Astrocyte of the cerebellum (primary cell): Measurements from ENCODE around the gene TRAF1.

ENCODE experiments used
- DNase-seq: peaks from one replicate; pipeline ENCODE4 v3.0.0-alpha.2; 2011; ENCODE audit warnings: low read depth
- H3K4me3 ChIP-seq: 2 replicates; pipeline ENCODE4 v1.5.1; 2011; ENCODE audit warnings: mild to moderate bottlenecking, low read depth, low read length, moderate library complexity
- CTCF ChIP-seq: IDR thresholded peaks from 2 replicates; pipeline ENCODE4 v1.5.1; 2012; ENCODE audit warnings: low read length, low read depth, moderate library complexity, mild to moderate bottlenecking; ENCODE audit errors: missing control alignments
- in situ Hi-C: cut with HindIII; loops from 2 replicates; pipeline ENCODE4 v1.10.0; 2017; ENCODE audit warnings: low sequenced_read_pairs

The TRAF1 gene

DNA sequence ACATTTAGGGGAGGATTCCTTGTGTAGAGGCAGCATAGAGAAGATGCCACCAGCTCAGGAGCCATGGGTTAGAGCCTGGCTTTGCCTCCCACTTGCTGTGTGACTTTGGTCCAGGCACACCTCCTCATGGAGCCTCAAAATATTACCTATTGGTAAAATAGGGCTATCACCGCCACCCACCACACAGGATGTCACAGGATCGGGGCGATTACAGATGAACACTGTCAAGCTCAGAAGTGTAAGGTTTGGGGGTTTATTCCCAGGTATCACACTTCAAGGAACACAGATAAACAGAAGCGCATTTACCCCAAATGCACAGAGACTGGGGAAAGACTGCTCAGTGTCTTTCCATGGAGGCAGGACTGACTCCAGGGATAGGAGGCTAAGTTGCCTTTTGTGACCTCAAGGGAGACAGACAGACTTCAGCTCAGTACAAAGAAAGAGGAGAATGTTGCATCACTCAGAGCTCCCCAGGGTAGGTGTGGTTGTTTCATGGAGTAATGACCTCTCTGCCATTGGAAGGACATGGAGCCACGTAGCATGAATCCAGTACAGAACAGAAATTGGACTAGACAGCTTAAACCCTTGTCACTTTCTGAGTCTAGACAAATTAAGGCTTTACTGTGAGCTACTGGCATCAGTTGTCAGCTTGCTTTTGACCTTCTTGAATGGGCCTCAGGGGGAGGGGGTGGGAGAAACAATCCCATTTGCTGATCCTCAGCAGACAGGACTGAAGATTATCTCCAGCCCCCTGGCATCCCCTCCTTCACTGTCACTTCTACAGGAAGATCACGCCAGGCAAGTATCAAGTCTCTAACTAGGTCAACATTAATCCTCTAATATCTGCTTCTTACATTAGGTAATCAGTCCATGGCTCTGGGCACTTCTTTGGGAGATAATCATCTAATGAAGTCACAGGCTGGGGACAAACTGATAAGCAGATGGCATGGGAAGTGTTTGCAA lies 6.5 kb downstream of the TRAF1 start:
- in situ Hi-C loops: no loop called here
- TF ChIP-seq CTCF: no peak
- no peak overlapping the region for H3K4me3 ChIP-seq
- no peak for DNase-seq

GRCh38 chr9:120918931-120919842 lies 7.4 kb downstream of the TRAF1 start:
- no peak for TF ChIP-seq CTCF
- in situ Hi-C loops: no loop called here
- no peak overlapping the region for H3K4me3 ChIP-seq
- no peak for DNase-seq

- TF ChIP-seq CTCF: no peak
- DNase-seq: no peak
- in situ Hi-C loops: no loop called here
- no peak overlapping the region for H3K4me3 ChIP-seq
Observed at GRCh38 chr9:120917929-120918762, 8.4 kb downstream of the TRAF1 start.

DNA sequence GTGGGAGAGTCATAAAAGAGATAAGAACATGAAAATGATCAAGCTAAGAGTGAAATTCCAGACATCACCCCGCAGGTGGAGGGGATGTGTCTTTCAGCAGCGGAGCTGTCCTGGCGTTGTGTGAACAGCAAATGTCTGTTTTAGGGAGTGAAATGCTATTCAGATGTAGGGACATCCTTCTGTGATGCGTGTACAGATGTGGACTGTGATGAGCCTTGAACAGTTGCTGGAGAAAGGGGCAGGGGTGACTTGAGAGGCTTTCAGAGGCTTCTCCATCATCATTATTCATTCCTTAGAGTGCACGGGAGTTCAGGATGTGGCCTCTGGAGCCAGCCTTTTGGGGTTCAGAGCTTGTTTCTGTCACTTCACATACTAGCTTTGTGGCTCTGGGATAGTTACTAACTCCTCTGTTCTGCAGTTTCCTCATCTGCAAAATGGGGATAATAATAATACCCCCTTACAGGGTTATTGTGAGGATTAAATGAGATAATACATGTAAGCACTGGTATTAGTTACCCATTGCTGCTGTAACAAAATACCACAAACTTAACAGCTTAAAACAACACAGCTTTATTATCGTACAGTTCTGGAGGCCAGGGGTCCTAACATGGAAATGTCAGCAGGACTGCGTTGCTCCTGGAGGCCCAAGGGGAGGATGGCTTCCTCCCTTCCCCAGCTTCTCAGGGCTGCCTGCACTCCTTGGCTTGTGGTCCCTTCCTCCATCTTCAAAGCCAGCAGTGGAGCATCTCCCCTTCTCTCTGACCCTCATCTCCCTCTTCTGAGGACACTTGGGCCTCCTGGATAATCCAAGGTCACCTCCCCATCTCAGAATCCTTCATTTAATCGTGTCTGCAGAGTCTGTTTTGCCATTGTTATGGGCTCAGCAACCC lies 9.4 kb downstream of the TRAF1 start:
- no peak for TF ChIP-seq CTCF
- DNase-seq: no peak
- H3K4me3 ChIP-seq: no peak overlapping the region
- in situ Hi-C loops: no loop called here

DNA sequence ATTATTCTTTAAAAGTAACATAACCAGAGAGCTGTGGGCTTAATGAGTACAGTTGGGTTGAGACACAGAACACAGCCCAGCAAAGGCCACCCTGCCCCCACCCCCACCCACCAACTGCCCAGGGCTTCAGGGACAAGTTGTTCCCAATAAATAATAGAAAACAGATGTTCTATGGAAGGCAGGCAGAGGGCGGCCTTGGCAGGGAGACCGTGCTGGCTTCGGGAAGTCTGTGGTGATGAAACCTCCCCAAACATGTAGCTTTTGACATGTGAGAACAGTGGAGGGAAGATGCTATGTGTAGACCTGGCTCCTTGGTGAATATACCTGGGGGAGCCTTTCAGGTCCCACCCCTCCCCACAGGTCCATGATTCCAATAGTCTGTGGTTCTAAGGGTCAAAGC lies 10.0 kb downstream of the TRAF1 start:
- H3K4me3 ChIP-seq: no peak overlapping the region
- DNase-seq: no peak
- TF ChIP-seq CTCF: no peak
- in situ Hi-C loops: no loop called here
